Neural cell (in vitro differentiated cells): ENCODE measurements around the gene PLIN3.

ENCODE experiments used
- CTCF ChIP-seq: fragments of 450-650 bp; IDR thresholded peaks from 2 replicates; pipeline ENCODE4 v1.5.1; 2014; ENCODE audit warnings: antibody characterized with exemption, mild to moderate bottlenecking, moderate library complexity; ENCODE audit not compliant: poor library complexity, severe bottlenecking
- EP300 ChIP-seq: fragments of 450-650 bp; conservative IDR thresholded peaks from 2 replicates; pipeline ENCODE4 v1.6.1; 2014; ENCODE audit warnings: antibody characterized with exemption, mild to moderate bottlenecking, moderate library complexity; ENCODE audit not compliant: poor library complexity, severe bottlenecking
- EZH2 ChIP-seq: fragments of 200-600, 300-800 bp; shearing (Covaris generic), sonication (generic); IDR thresholded peaks from 2 replicates; pipeline ENCODE4 v1.6.1; 2014; ENCODE audit warnings: antibody characterized with exemption, low read length, borderline replicate concordance, mild to moderate bottlenecking; ENCODE audit not compliant: insufficient read depth, poor library complexity, severe bottlenecking
- MXI1 ChIP-seq: fragments of 450-650 bp; conservative IDR thresholded peaks from 2 replicates; pipeline ENCODE4 v1.6.1; 2014; ENCODE audit warnings: antibody characterized with exemption, mild to moderate bottlenecking; ENCODE audit not compliant: poor library complexity, severe bottlenecking
- RAD21 ChIP-seq: fragments of 450-650 bp; conservative IDR thresholded peaks from 2 replicates; pipeline ENCODE4 v1.6.1; 2014; ENCODE audit warnings: antibody characterized with exemption, mild to moderate bottlenecking, moderate library complexity
- SMC3 ChIP-seq: fragments of 450-650 bp; conservative IDR thresholded peaks from 2 replicates; pipeline ENCODE4 v1.6.1; 2014; ENCODE audit warnings: antibody characterized with exemption, mild to moderate bottlenecking, moderate library complexity; ENCODE audit not compliant: poor library complexity
- TAF1 ChIP-seq: IDR thresholded peaks from 2 replicates; pipeline ENCODE4 v1.6.1; 2012; ENCODE audit warnings: low read depth

DNA sequence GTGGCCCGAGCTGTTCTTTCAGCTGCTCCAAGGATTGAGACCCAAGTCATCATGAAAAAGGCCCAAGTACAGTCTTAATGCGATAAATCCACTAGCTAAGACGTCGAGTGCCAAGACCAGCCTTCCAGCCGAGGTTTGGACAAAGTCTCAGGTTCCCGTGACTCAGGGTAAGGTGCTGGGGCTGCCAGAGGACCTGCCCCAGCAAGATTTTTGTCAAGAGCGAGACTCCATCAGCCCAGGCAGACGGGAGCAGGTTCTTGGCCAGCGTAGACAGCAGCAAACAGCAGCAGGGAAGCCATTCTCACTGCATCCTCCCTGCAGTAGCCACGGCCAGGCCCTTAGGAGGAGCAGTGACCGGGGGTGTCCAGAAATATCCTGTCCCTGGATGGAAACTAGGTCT lies 72.5 kb downstream of the PLIN3 start:
- no peak for TF ChIP-seq CTCF
- TF ChIP-seq EZH2 = no peak
- no peak for TF ChIP-seq TAF1
- TF ChIP-seq RAD21 = no peak
- no peak for TF ChIP-seq EP300
- TF ChIP-seq SMC3 = no peak
- TF ChIP-seq MXI1 = no peak
